LNCAP (cell line): ENCODE measurements around the gene RSPH10B2.
"Not testable (repeated sequence)": the region's sequence is repeated elsewhere in the genome, so short reads cannot be mapped to it uniquely, and the experiment has no call there.

Source experiments
- TF ChIP-seq, protein P1 (sequence below): fragments of 450-650 bp; IDR thresholded peaks from 2 replicates; pipeline ENCODE4 v1.5.1; 2017; ENCODE audit warnings: mild to moderate bottlenecking

The RSPH10B2 gene

DNA sequence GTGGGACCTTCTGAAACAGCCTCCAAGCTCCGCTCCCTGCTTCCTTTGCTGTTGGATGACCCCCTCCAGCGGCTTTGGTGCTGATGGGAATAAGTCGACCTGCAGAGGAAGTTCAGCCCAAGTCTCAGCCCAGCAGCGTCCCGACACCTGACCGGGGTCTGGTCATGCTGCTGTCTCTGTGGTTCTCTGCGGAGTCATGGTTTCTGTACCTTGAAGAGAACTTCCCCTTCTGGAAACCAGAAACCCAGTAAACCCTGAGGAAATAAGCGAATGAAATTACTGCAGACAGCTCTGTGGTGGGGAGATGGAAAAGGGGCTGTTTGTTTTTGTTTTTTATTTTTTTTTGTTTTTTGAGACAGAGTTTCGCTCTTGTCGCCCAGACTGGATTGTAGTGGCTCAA lies 28.9 kb upstream of the RSPH10B2 start:
- TF ChIP-seq, protein P1, sequence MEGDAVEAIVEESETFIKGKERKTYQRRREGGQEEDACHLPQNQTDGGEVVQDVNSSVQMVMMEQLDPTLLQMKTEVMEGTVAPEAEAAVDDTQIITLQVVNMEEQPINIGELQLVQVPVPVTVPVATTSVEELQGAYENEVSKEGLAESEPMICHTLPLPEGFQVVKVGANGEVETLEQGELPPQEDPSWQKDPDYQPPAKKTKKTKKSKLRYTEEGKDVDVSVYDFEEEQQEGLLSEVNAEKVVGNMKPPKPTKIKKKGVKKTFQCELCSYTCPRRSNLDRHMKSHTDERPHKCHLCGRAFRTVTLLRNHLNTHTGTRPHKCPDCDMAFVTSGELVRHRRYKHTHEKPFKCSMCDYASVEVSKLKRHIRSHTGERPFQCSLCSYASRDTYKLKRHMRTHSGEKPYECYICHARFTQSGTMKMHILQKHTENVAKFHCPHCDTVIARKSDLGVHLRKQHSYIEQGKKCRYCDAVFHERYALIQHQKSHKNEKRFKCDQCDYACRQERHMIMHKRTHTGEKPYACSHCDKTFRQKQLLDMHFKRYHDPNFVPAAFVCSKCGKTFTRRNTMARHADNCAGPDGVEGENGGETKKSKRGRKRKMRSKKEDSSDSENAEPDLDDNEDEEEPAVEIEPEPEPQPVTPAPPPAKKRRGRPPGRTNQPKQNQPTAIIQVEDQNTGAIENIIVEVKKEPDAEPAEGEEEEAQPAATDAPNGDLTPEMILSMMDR = no peak

DNA sequence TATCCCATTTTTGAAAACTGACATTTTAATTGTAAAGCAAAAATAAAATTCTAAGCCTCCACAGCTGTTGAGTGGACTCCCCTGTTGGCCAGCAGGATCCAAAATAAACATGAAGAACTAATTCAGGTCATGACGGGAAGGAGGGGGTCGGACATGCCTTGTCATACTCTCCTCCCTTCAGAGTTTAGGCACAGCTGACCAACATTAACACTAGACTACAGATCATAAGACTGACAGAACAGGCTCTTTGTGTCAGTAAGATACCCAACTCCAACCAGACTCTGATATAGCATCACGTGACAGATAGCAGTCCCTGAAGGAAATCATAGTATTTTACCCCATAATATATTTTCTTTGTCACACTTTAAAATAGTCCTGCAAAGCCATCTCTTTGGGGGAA lies 26.2 kb upstream of the RSPH10B2 start:
- TF ChIP-seq, protein P1 = no peak

DNA sequence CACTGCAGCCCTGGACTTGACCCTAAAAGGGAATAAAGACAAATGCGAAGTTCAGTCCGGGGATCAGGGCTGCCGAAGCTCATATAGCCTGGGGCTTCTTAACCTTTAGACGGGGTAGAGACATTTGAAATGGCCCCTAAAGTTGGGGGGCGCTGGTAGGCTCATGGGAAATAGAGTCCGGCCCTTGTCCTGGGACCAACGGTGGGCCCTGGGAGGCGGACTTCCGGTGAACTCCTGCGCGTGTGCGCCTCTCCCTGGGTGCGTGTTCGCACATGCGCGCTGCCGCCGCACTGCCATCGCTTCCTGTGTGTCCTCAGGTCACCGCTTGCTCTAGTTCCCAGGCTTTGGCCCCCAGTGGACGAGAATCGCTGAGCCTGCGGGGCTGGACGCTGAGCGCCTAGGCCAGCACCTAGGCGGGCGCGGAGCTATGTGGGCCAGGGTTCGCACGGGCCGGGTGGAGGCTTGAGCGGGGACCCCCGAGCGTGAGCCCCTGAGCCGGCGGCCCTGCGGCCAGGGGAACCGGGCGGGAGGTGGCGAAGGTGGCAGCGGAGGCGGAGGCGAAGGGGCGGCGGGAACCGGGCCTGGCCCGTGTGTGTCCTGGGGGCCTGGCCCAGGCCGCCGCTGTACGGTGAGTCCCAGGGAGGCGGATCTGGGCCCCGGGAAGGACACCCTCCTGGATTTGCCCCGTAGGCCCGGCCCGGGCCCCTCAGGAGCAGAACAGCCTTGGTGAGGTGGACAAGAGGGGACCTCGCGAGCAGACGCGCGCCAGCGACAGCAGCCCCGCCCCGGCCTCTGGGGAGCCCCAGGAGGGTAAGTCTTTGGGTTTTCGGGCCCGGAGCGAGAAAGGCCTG lies 24.2 kb upstream of the RSPH10B2 start:
- TF ChIP-seq, protein P1 = no peak

DNA sequence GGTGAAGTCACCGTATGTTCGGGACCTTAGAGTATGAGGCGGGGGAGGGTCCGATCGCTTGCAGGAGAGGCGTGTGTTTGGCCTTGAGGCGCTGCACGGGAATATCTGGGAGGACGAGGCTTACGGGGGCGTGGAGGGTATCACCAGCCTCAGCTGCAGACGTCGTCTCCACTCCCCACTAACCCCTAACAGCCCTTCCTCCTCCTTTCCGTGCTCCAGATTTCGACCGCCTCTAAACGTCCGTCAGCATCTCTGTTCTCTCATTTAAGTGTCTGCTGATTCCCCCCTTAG lies 23.6 kb upstream of the RSPH10B2 start:
- TF ChIP-seq, protein P1 = no peak

DNA sequence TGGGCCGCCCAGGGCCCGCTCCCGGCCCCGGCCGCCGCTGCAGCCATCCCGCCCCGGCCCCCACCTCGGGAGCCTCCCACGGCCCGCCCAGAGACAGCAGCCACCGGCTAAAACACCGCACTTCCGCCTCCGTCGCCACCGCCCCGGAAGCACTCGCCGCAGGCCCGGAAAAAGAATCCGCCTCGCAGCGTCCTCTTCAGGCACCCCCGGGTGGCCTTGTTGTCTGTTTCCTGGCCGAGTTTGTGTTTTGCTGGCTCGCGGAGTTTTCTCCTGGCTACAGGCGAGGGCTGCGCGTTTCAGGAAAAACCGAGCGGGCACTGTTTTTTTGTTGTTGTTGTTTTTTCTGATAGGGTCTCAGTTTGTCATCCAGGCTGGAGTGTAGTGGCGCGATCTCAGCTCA lies 72.2 kb downstream of the RSPH10B2 start, which contains the start of gene CCZ1B:
CCZ1B (minus strand) TSS at position 125 of the 400 bp plus-strand sequence; CDS start at position 47, 78 bp downstream.
- TF ChIP-seq, protein P1 = not testable (repeated sequence)

DNA sequence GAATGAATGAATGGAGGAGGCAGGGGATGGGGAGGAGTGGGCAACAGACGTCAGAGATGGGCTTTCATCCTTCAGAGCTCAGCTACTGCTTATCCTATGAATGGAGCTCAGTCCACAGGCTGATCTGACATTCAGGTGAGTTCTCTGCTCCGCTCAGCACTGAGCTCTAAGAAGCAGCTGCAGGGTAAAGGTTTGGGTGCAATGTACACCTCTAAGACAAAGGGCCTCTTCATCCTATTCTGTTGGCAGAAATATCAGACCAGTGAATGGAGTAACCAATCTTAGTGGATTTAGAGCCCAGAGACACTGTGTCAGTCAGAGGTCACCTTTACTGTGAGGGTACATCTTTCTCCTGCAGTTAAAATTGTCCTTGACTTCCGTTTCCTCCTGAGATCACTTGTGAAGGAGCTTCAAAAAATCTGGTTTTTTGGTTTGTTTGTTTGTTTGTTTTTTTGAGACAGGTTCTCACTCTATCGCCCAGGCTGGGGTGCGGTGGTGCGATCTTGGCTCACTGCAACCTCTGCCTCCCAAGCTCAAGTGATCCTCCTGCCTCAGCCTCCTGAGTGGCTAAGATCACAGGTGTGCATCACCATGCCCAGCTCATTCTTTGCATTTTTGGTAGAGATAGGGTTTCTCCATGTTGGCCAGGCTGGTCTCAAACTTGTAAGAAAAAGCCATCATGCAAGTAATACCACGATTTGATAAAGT lies 77.3 kb downstream of the RSPH10B2 start:
- TF ChIP-seq, protein P1 = no peak

DNA sequence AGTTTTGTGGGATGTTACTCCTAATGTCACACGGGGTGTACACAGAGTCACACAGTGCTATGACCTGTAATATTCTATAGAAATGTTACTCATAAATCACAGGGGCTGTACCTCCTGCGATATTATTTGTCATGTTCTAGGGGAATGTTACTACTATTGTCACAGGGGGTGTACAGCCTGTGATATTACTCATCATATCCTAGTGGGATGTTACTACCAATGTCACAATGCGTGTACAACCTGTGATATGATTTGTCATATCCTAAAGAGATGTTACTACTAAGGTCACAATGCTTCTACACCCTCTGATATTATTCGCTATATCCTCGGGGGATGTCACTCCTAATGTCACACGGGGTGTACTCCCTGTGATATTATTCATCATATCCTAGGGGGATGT lies 79.7 kb downstream of the RSPH10B2 start:
- TF ChIP-seq, protein P1 = no peak
